Measurements from ENCODE around the gene PMEPA1. TPM values are rescaled to one million over a fixed set of nuclear protein-coding genes. Genes with fewer than 3 reads are reported as not detected.
A peak's percentile ranks its signal among the peaks of the same experiment; 100 is the strongest.

The PMEPA1 gene
- total and polyA plus RNA-seq, 7 experiments from 2014 or later = 0.44 to 10.0 (median 8.7) TPM

GRCh38 chr20:57701651-57702050 is 8.2 kb downstream of the PMEPA1 start:
- POLR2A ChIA-PET = no interaction called here
- Histone ChIP-seq H3K27ac (ENCODE audit: low read depth, low read length) (no peak overlapping the region), H3K36me3 (ENCODE audit: control insufficient read depth in 2 of 3, insufficient read depth in 3 of 3, low read length in 3 of 3) (no peaks in the 10 kb centered on the region), H3K9me3 (ENCODE audit: control insufficient read depth in 2 of 3, low read length in 3 of 3) (no peaks in the 10 kb centered on the region), H3K4me3 (ENCODE audit: low read length) (no peak overlapping the region), H3K4me1 (ENCODE audit: control insufficient read depth in 2 of 2, insufficient read depth in 2 of 2, low read length in 2 of 2) (no peaks in the 10 kb centered on the region), H3K27me3 (ENCODE audit: control insufficient read depth in 2 of 2, insufficient read depth in 2 of 2, low read length in 2 of 2) (no peaks in the 10 kb centered on the region)
- intact Hi-C loops (cut with micrococcal nuclease) = no loop called here
- ATAC-seq = no peak
- Mint-ChIP-seq H3K36me3 (peaks cover 0 to 3% (median 0%) of the 10 kb centered on the region in 5 donors), H3K4me3 (no peak overlapping the region), H3K27me3 (peaks cover 0 to 12% (median 0%) of the 10 kb centered on the region in 5 donors), H3K4me1 (peaks cover 4 to 38% (median 5%) of the 10 kb centered on the region in 7 donors), H3K9me3 (no peaks in the 10 kb centered on the region), H3K27ac (no peak overlapping the region)
- CTCF ChIA-PET = no interaction called here
- no peak for DNase-seq

GRCh38 chr20:57701090-57701489 is 8.7 kb downstream of the PMEPA1 start:
- H3K4me1 ChIP-seq (ENCODE audit: control insufficient read depth in 2 of 2, insufficient read depth in 2 of 2, low read length in 2 of 2) = no peaks in the 10 kb centered on the region
- no peak overlapping the region for H3K4me3 Mint-ChIP-seq
- no peaks in the 10 kb centered on the region for H3K9me3 Mint-ChIP-seq
- DNase-seq = no peak
- no peaks in the 10 kb centered on the region for H3K27me3 ChIP-seq (ENCODE audit: control insufficient read depth in 2 of 2, insufficient read depth in 2 of 2, low read length in 2 of 2)
- peak overlapping the region in 1 of 9 donors; percentile 52 for H3K27ac Mint-ChIP-seq
- no peak overlapping the region for H3K4me3 ChIP-seq (ENCODE audit: low read length)
- no peak overlapping the region for H3K27ac ChIP-seq (ENCODE audit: low read depth, low read length)
- peaks cover 0 to 3% (median 0%) of the 10 kb centered on the region in 5 donors for H3K36me3 Mint-ChIP-seq
- ChIA-PET POLR2A (no interaction called here), CTCF (no interaction called here)
- no peak for ATAC-seq
- intact Hi-C loops (cut with micrococcal nuclease) = no loop called here
- H3K9me3 ChIP-seq (ENCODE audit: control insufficient read depth in 2 of 3, low read length in 3 of 3) = no peaks in the 10 kb centered on the region
- peaks cover 4 to 41% (median 5%) of the 10 kb centered on the region in 7 donors for H3K4me1 Mint-ChIP-seq
- no peaks in the 10 kb centered on the region for H3K36me3 ChIP-seq (ENCODE audit: control insufficient read depth in 2 of 3, insufficient read depth in 3 of 3, low read length in 3 of 3)
- peaks cover 0 to 12% (median 0%) of the 10 kb centered on the region in 5 donors for H3K27me3 Mint-ChIP-seq

- no peaks in the 10 kb centered on the region for H3K27me3 ChIP-seq (ENCODE audit: control insufficient read depth in 2 of 2, insufficient read depth in 2 of 2, low read length in 2 of 2)
- no peak overlapping the region for H3K4me3 ChIP-seq (ENCODE audit: low read length)
- CTCF ChIA-PET = no interaction called here
- H3K27ac Mint-ChIP-seq = no peak overlapping the region
- H3K4me1 Mint-ChIP-seq = peaks cover 3 to 46% (median 5%) of the 10 kb centered on the region in 7 donors
- ATAC-seq = no peak
- H3K27ac ChIP-seq (ENCODE audit: low read depth, low read length) = no peak overlapping the region
- no peaks in the 10 kb centered on the region for H3K4me1 ChIP-seq (ENCODE audit: control insufficient read depth in 2 of 2, insufficient read depth in 2 of 2, low read length in 2 of 2)
- H3K4me3 Mint-ChIP-seq = no peak overlapping the region
- H3K36me3 ChIP-seq (ENCODE audit: control insufficient read depth in 2 of 3, insufficient read depth in 3 of 3, low read length in 3 of 3) = no peaks in the 10 kb centered on the region
- no peaks in the 10 kb centered on the region for H3K9me3 Mint-ChIP-seq
- H3K9me3 ChIP-seq (ENCODE audit: control insufficient read depth in 2 of 3, low read length in 3 of 3) = no peaks in the 10 kb centered on the region
- H3K27me3 Mint-ChIP-seq = peaks cover 0 to 6% (median 0%) of the 10 kb centered on the region in 5 donors
- intact Hi-C loops (cut with micrococcal nuclease) = no loop called here
- H3K36me3 Mint-ChIP-seq = peaks cover 0 to 3% (median 0%) of the 10 kb centered on the region in 5 donors
- POLR2A ChIA-PET = interaction anchor here (0.7 kb wide), 1 partner anchor 12 kb away, joined by 3 read pairs; no protein-coding TSS in a partner anchor
- no peak for DNase-seq
Observed at GRCh38 chr20:57699395-57699794, 10.4 kb downstream of the PMEPA1 start.

- Mint-ChIP-seq H3K4me1 (peaks cover 0 to 48% (median 6%) of the 10 kb centered on the region in 7 donors), H3K9me3 (no peaks in the 10 kb centered on the region), H3K4me3 (no peak overlapping the region), H3K27me3 (peaks cover 0 to 6% (median 0%) of the 10 kb centered on the region in 5 donors), H3K36me3 (peaks cover 0 to 3% (median 0%) of the 10 kb centered on the region in 5 donors), H3K27ac (peak overlapping the region in 2 of 9 donors; percentile 34 to 69)
- intact Hi-C loops (cut with micrococcal nuclease) = no loop called here
- no peaks in the 10 kb centered on the region for H3K27me3 ChIP-seq (ENCODE audit: control insufficient read depth in 2 of 2, insufficient read depth in 2 of 2, low read length in 2 of 2)
- no peaks in the 10 kb centered on the region for H3K4me1 ChIP-seq (ENCODE audit: control insufficient read depth in 2 of 2, insufficient read depth in 2 of 2, low read length in 2 of 2)
- H3K9me3 ChIP-seq (ENCODE audit: control insufficient read depth in 2 of 3, low read length in 3 of 3) = no peaks in the 10 kb centered on the region
- CTCF ChIA-PET = no interaction called here
- H3K27ac ChIP-seq (ENCODE audit: low read depth, low read length) = no peak overlapping the region
- ATAC-seq (no peak), DNase-seq (no peak)
- H3K4me3 ChIP-seq (ENCODE audit: low read length) = no peak overlapping the region
- no peaks in the 10 kb centered on the region for H3K36me3 ChIP-seq (ENCODE audit: control insufficient read depth in 2 of 3, insufficient read depth in 3 of 3, low read length in 3 of 3)
- POLR2A ChIA-PET = interaction anchor here (0.7 kb wide), 1 partner anchor 12 kb away, joined by 3 read pairs; no protein-coding TSS in a partner anchor
Observed at GRCh38 chr20:57698867-57699275, 10.9 kb downstream of the PMEPA1 start.

GRCh38 chr20:57698116-57698866 is 11.5 kb downstream of the PMEPA1 start:
- Mint-ChIP-seq H3K36me3 (peaks cover 0 to 3% (median 0%) of the 10 kb centered on the region in 5 donors), H3K4me1 (peaks cover 0 to 54% (median 9%) of the 10 kb centered on the region in 7 donors), H3K27me3 (peaks cover 0 to 6% (median 0%) of the 10 kb centered on the region in 5 donors), H3K27ac (peak overlapping the region in 2 of 9 donors; percentile 34 to 69), H3K4me3 (peak overlapping the region in 1 of 10 donors; percentile 42), H3K9me3 (no peaks in the 10 kb centered on the region)
- no peak overlapping the region for H3K4me3 ChIP-seq (ENCODE audit: low read length)
- H3K27me3 ChIP-seq (ENCODE audit: control insufficient read depth in 2 of 2, insufficient read depth in 2 of 2, low read length in 2 of 2) = no peaks in the 10 kb centered on the region
- CTCF ChIA-PET = interaction anchor here (0.7 kb wide), 1 partner anchor 111 kb away, joined by 3 read pairs; no protein-coding TSS in a partner anchor
- POLR2A ChIA-PET = no interaction called here
- peak in 1 of 9 donors; percentile 46 for DNase-seq
- H3K4me1 ChIP-seq (ENCODE audit: control insufficient read depth in 2 of 2, insufficient read depth in 2 of 2, low read length in 2 of 2) = no peaks in the 10 kb centered on the region
- intact Hi-C loops (cut with micrococcal nuclease) = no loop called here
- no peaks in the 10 kb centered on the region for H3K36me3 ChIP-seq (ENCODE audit: control insufficient read depth in 2 of 3, insufficient read depth in 3 of 3, low read length in 3 of 3)
- no peak overlapping the region for H3K27ac ChIP-seq (ENCODE audit: low read depth, low read length)
- H3K9me3 ChIP-seq (ENCODE audit: control insufficient read depth in 2 of 3, low read length in 3 of 3) = no peaks in the 10 kb centered on the region
- ATAC-seq = peak; percentile 47

- Mint-ChIP-seq H3K9me3 (no peaks in the 10 kb centered on the region), H3K4me1 (peaks cover 0 to 54% (median 9%) of the 10 kb centered on the region in 7 donors), H3K27ac (no peak overlapping the region), H3K27me3 (peaks cover 0 to 6% (median 0%) of the 10 kb centered on the region in 5 donors), H3K4me3 (no peak overlapping the region), H3K36me3 (peaks cover 0 to 3% (median 0%) of the 10 kb centered on the region in 5 donors)
- ATAC-seq = no peak
- ChIA-PET CTCF (no interaction called here), POLR2A (no interaction called here)
- no peak overlapping the region for H3K4me3 ChIP-seq (ENCODE audit: low read length)
- H3K36me3 ChIP-seq (ENCODE audit: control insufficient read depth in 2 of 3, insufficient read depth in 3 of 3, low read length in 3 of 3) = no peaks in the 10 kb centered on the region
- no peaks in the 10 kb centered on the region for H3K4me1 ChIP-seq (ENCODE audit: control insufficient read depth in 2 of 2, insufficient read depth in 2 of 2, low read length in 2 of 2)
- DNase-seq = no peak
- H3K9me3 ChIP-seq (ENCODE audit: control insufficient read depth in 2 of 3, low read length in 3 of 3) = no peaks in the 10 kb centered on the region
- no peak overlapping the region for H3K27ac ChIP-seq (ENCODE audit: low read depth, low read length)
- H3K27me3 ChIP-seq (ENCODE audit: control insufficient read depth in 2 of 2, insufficient read depth in 2 of 2, low read length in 2 of 2) = no peaks in the 10 kb centered on the region
- intact Hi-C loops (cut with micrococcal nuclease) = no loop called here
Observed at GRCh38 chr20:57697543-57697942, 12.3 kb downstream of the PMEPA1 start.

All from naive thymus-derived CD4-positive, alpha-beta T cell (primary cell).